CD14-positive monocyte (primary cell): ENCODE results near the gene PHC3. TPM values are rescaled to one million over a fixed set of nuclear protein-coding genes. Genes with fewer than 3 reads are reported as not detected.

Source experiments
- DNase-seq, 3 donors: peaks; one replicate each; pipeline ENCODE4 v3.0.0-alpha.2; 2011 to 2022
- H2AFZ ChIP-seq: 2 replicates; pipeline ENCODE4 v1.6.0; 2012; ENCODE audit warnings: mild to moderate bottlenecking, low read depth, low read length, inconsistent platforms; ENCODE audit not compliant: insufficient read depth, poor library complexity, severe bottlenecking
- H3K27ac ChIP-seq, 2 donors: 1 replicate in 1 of 2; 2 replicates in 1 of 2; pipeline ENCODE4 v1.5.1; 2012 to 2013; ENCODE audit warnings: low read length in 2 of 2, control low read depth in 1 of 2, inconsistent platforms in 1 of 2, low read depth in 1 of 2, mild to moderate bottlenecking in 1 of 2
- H3K27me3 ChIP-seq, 2 donors: one replicate each; pipeline versions ENCODE4 v1.6.0 to v1.6.1; 2011 to 2013; ENCODE audit warnings: low read length in 2 of 2; ENCODE audit not compliant: control insufficient read depth in 2 of 2, insufficient read depth in 2 of 2
- H3K36me3 ChIP-seq, 2 donors: replicated peaks in 1 of 2; 1 replicate in 1 of 2; 2 replicates in 1 of 2; pipeline versions ENCODE4 v1.5.1 to v1.6.1; 2012 to 2013; ENCODE audit warnings: low read length in 2 of 2, control low read depth in 1 of 2, inconsistent platforms in 1 of 2, mild to moderate bottlenecking in 1 of 2; ENCODE audit not compliant: insufficient read depth in 2 of 2, control insufficient read depth in 1 of 2
- H3K4me1 ChIP-seq, 2 donors: 1 replicate in 1 of 2; 2 replicates in 1 of 2; pipeline versions ENCODE4 v1.5.1 to v1.6.1; 2012 to 2013; ENCODE audit warnings: low read length in 2 of 2, control low read depth in 1 of 2, inconsistent platforms in 1 of 2, mild to moderate bottlenecking in 1 of 2, moderate library complexity in 1 of 2; ENCODE audit not compliant: insufficient read depth in 2 of 2, control insufficient read depth in 1 of 2
- H3K4me2 ChIP-seq: replicated peaks from 2 replicates; pipeline ENCODE3; 2012; ENCODE audit warnings: low read length, moderate library complexity, mild to moderate bottlenecking; ENCODE audit not compliant: poor library complexity, severe bottlenecking; ENCODE audit errors: extremely low read depth
- H3K4me3 ChIP-seq, 3 experiments: fragments of 200-600 bp in 1 of 3; sonication (generic) in 1 of 3; replicated peaks in 1 of 3; 1 replicate in 2 of 3; 2 replicates in 1 of 3; pipeline ENCODE4 v1.5.1; 2011 to 2013; ENCODE audit warnings: low read length in 3 of 3, mild to moderate bottlenecking in 3 of 3, control low read depth in 2 of 3, low read depth in 2 of 3, inconsistent platforms in 1 of 3, moderate library complexity in 1 of 3
- H3K79me2 ChIP-seq: 2 replicates; pipeline ENCODE4 v1.6.0; 2012; ENCODE audit warnings: mild to moderate bottlenecking, control low read depth, inconsistent platforms, low read length, moderate library complexity; ENCODE audit not compliant: insufficient read depth
- H3K9ac ChIP-seq: 2 replicates; pipeline ENCODE4 v1.6.0; 2017; ENCODE audit warnings: low read length, mild to moderate bottlenecking; ENCODE audit not compliant: insufficient read depth, poor library complexity, severe bottlenecking
- H3K9me3 ChIP-seq, 2 donors: replicated peaks in 1 of 2; 1 replicate in 1 of 2; 2 replicates in 1 of 2; pipeline versions ENCODE4 v1.5.1 to v1.6.1; 2012 to 2013; ENCODE audit warnings: low read length in 2 of 2, control low read depth in 1 of 2; ENCODE audit not compliant: control insufficient read depth in 1 of 2, insufficient read depth in 1 of 2
- H4K20me1 ChIP-seq: 2 replicates; pipeline ENCODE4 v1.6.0; 2012; ENCODE audit warnings: mild to moderate bottlenecking, low read length, control low read depth, moderate library complexity; ENCODE audit not compliant: insufficient read depth
- H3K27ac Mint-ChIP-seq, 7 donors: one replicate each; pipeline ENCODE4 v1.8.0; 2020; ENCODE audit warnings: mild to moderate bottlenecking in 7 of 7, mixed read lengths in 7 of 7, moderate library complexity in 6 of 7, inconsistent platforms in 2 of 7
- H3K27me3 Mint-ChIP-seq, 3 donors: one replicate each; pipeline ENCODE4 v1.8.0; 2021 to 2022; ENCODE audit warnings: low read depth in 3 of 3, mild to moderate bottlenecking in 3 of 3, mixed read lengths in 3 of 3, moderate library complexity in 3 of 3, inconsistent platforms in 1 of 3
- H3K36me3 Mint-ChIP-seq, 2 donors: one replicate each; pipeline ENCODE4 v1.8.0; 2020; ENCODE audit warnings: mixed read lengths in 2 of 2, inconsistent platforms in 1 of 2, mild to moderate bottlenecking in 1 of 2
- H3K4me1 Mint-ChIP-seq: one replicate; pipeline ENCODE4 v1.8.0; 2020; ENCODE audit warnings: mild to moderate bottlenecking, mixed read lengths
- H3K4me3 Mint-ChIP-seq, 2 donors: one replicate each; pipeline ENCODE4 v1.8.0; 2020; ENCODE audit warnings: mild to moderate bottlenecking in 2 of 2, mixed read lengths in 2 of 2, moderate library complexity in 1 of 2
- H3K9me3 Mint-ChIP-seq, 7 donors: one replicate each; pipeline ENCODE4 v1.8.0; 2020 to 2022; ENCODE audit warnings: mixed read lengths in 7 of 7, mild to moderate bottlenecking in 6 of 7, moderate library complexity in 6 of 7, inconsistent platforms in 2 of 7
- CTCF ChIP-seq: fragments of 200-600 bp; IDR thresholded peaks from one replicate; pipeline ENCODE4 v1.8.0; 2022; ENCODE audit warnings: antibody characterized with exemption, mild to moderate bottlenecking
- WGBS: methylation state at CpG from one replicate; pipeline ENCODE4 v1.1.5; 2013; ENCODE audit warnings: missing lambda C conversion rate; ENCODE audit not compliant: insufficient coverage; 5-methylcytosine and 5-hydroxymethylcytosine counted together
- intact Hi-C, 2 donors: fragments of 100-400 bp; cut with micrococcal nuclease; formaldehyde crosslinking; loops; one replicate each; pipeline versions ENCODE4 v1.15.0 to v1.15.1; 2023
- polyA plus RNA-seq, 3 donors: library from polyadenylated mRNA; depleted of rRNA in 1 of 3; unstranded in 2 of 3; stranded (reverse) in 1 of 3; fragments of 300-500 nt in 2 of 3; fragments of >200 nt in 1 of 3; fragmentation: Illumina TruSeq in 2 of 3; gene quantifications; 1 replicate in 2 of 3; 2 replicates in 1 of 3; pipeline ENCODE4 v1.2.3, GENCODE V29; 2012 to 2021

The PHC3 gene
- polyA plus RNA-seq, 3 donors = 7.5 to 26.1 (median 12.6) TPM

GRCh38 chr3:170221924-170222646 is 40.6 kb upstream of the PHC3 start, which contains the start of gene PRKCI:
Gene PRKCI, plus strand, starts transcription at chr3:170222424. Its CDS starts 246 bp downstream, at chr3:170222670.
- peaks cover 13 to 14% of the 10 kb centered on the region in 2 donors for H3K4me1 ChIP-seq
- H3K4me2 ChIP-seq = peak within 1 kb of the TSS; percentile 92
- peaks cover 0 to 4% of the 10 kb centered on the region in 2 donors for H3K9me3 ChIP-seq
- H3K27me3 ChIP-seq = no peaks in the 10 kb centered on the region
- H3K79me2 ChIP-seq = no peaks in the 10 kb centered on the region
- H3K27ac ChIP-seq = peak within 1 kb of the TSS; percentile 30 to 98
- peak; percentile 86 to 91 (median 88) for DNase-seq
- no peaks in the 10 kb centered on the region for H4K20me1 ChIP-seq
- H2AFZ ChIP-seq = peak within 1 kb of the TSS; percentile 93
- peak within 1 kb of the TSS; percentile 87 to 95 for H3K4me3 Mint-ChIP-seq
- H3K9ac ChIP-seq = peak within 1 kb of the TSS; percentile 85
- TF ChIP-seq CTCF = no peak
- H3K4me3 ChIP-seq = peak within 1 kb of the TSS; percentile 60 to 93 (median 89)
- peaks cover 0 to 4% (median 0%) of the 10 kb centered on the region in 7 donors for H3K9me3 Mint-ChIP-seq
- H3K36me3 Mint-ChIP-seq = no peaks in the 10 kb centered on the region
- H3K36me3 ChIP-seq = no peaks in the 10 kb centered on the region
- peaks cover 15% of the 10 kb centered on the region for H3K4me1 Mint-ChIP-seq
- intact Hi-C loops = loop anchor here in 1 of 2 donors (10.0 kb wide), 1 partner anchor 133 kb away; the partner anchor contains the start of gene SKIL
- peak within 1 kb of the TSS; percentile 90 to 99 (median 98) for H3K27ac Mint-ChIP-seq
- WGBS = under 1% methylated on average over 60 of the region's 60 CpGs
- H3K27me3 Mint-ChIP-seq = peaks cover 0 to 3% (median 2%) of the 10 kb centered on the region in 3 donors

- intact Hi-C loops = loop anchor here in 1 of 2 donors (10.0 kb wide), 1 partner anchor 134 kb away; the partner anchor contains the start of gene SKIL
- H3K4me1 Mint-ChIP-seq = peaks cover 15% of the 10 kb centered on the region
- peaks cover 0 to 3% (median 2%) of the 10 kb centered on the region in 3 donors for H3K27me3 Mint-ChIP-seq
- WGBS = 100% methylated on average over 1 of the region's 4 CpGs
- H3K27ac ChIP-seq = no peak overlapping the region
- peaks cover 13 to 14% of the 10 kb centered on the region in 2 donors for H3K4me1 ChIP-seq
- DNase-seq = peak in 1 of 3 donors; percentile 4
- no peak overlapping the region for H3K4me3 ChIP-seq
- H3K36me3 ChIP-seq = no peaks in the 10 kb centered on the region
- H3K9me3 ChIP-seq = peaks cover 0 to 4% of the 10 kb centered on the region in 2 donors
- no peak overlapping the region for H3K4me2 ChIP-seq
- no peak overlapping the region for H3K4me3 Mint-ChIP-seq
- H3K27me3 ChIP-seq = no peaks in the 10 kb centered on the region
- peak overlapping the region; percentile 29 for H2AFZ ChIP-seq
- no peaks in the 10 kb centered on the region for H3K79me2 ChIP-seq
- no peak overlapping the region for H3K27ac Mint-ChIP-seq
- no peaks in the 10 kb centered on the region for H4K20me1 ChIP-seq
- H3K9me3 Mint-ChIP-seq = peaks cover 2 to 13% (median 5%) of the 10 kb centered on the region in 7 donors
- H3K9ac ChIP-seq = no peak overlapping the region
- TF ChIP-seq CTCF = no peak
- H3K36me3 Mint-ChIP-seq = no peaks in the 10 kb centered on the region
Observed at GRCh38 chr3:170220871-170221270, 39.3 kb upstream of the PHC3 start.
